ENCODE results near the gene AURKAIP1.
"Not testable (repeated sequence)": the region's sequence is repeated elsewhere in the genome, so short reads cannot be mapped to it uniquely, and the experiment has no call there.

The AURKAIP1 gene

DNA sequence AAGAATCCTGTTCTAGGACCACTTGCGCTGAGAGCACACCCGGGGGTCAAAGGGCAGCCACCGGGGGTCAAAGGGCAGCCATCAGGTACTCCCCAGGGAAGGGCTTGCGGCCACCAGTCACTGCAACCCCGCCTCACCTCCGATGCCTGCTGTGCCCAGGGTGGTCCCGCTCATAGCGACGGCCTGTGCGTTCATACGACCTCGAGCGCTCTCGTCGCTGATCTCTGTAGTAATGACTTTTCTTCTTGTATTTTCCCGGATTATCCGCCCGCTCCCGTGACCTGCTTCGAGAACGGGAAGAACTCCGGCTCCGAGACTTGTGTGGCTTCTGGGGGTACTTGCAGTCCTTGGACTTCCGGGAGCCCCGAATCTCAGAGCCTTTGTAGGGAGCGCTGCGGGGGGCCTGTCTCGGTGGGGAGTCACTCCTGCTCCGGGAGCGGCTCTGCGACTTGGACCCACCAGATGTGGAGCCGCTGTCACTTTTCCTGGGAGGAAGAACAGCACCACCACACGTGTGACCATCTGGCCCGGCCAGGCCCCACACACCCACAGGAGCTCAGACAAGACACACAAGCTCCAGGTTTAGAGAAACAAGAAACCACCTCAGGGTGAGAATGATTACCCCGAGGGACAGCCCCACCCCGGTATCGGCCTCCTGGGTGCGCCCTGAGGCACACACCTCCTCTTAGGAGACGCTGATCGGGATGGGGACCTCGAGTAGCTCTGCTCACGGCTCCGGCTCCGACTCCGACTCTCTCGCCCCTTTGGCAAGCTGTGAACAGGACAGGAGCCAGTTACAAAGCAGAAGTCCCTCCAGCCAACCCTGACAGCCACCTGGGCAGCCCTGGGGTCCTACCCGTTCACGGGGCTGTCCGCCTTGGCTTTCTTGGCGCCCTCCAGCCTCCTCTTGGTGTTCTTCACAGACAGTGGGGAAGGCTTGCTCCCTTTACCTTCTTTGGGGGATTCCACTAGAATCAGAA, 12.4 kb upstream of the AURKAIP1 start:
- no peak for DNase-seq

DNA sequence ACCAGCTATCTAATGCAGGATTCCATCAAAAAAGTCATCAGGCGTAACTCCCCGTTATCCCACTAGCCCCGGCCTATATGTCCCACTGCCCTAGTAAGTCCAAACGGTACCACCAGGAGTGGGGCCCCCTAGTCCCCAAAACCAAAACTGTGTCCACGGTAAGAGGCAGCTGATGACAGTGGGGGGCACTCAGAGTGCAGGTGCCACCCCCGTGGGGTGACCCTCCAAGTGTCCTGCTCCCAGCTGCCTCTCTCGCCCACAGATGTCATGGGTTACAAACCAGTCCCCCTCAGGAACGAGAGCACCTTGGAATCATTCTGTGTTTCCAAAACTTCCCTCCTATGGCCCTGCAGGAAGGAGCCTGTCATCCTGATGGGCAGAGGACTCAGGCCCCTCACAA, 10.9 kb upstream of the AURKAIP1 start:
- no peak for DNase-seq

- not testable (repeated sequence) for DNase-seq
Measured at GRCh38 chr1:1385339-1385738, 10.3 kb upstream of the AURKAIP1 start.

DNA sequence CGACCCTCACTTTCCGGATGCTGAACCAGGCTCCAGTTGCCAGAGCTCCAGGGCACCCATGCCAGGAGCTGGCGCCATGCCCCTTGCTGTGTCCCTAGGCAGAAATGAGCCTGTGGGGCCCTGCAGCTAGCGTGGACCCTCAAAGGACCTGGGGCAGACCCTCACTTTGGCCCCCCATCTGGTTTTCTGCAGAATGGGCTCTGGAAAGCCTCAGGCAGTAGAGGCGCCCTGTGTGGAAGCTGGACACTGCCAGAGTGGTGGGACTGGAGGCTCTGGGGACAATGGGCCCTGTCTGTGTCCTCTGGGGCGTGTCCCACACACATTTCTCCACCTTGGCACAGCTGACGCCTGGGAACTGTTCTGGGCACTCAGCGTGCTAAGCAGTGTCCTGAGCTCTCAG, 6.3 kb upstream of the AURKAIP1 start:
- no peak for DNase-seq

DNA sequence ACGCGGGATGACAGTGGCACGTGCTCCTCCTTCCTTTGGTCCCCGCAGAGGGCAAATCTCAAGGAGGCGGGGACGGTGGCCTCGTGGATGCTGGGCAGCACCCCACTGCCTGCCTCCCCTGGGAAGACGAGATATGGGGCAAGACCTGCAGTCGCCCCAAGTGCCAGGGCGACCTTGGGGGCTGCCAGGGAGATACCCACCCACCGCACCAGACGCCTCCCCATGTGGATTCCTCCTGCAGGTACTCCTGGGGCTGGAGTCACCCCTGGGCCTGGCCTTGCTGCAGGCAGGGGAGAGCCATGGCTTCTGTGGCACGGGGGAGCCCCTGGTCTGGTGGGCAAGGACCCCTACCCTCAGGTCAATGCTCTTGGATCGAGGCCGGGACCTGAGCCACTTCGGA, 5.9 kb upstream of the AURKAIP1 start:
- DNase-seq, result no peak

- DNase-seq, result no peak
Measured at GRCh38 chr1:1377540-1378205, 2.7 kb upstream of the AURKAIP1 start.

DNA sequence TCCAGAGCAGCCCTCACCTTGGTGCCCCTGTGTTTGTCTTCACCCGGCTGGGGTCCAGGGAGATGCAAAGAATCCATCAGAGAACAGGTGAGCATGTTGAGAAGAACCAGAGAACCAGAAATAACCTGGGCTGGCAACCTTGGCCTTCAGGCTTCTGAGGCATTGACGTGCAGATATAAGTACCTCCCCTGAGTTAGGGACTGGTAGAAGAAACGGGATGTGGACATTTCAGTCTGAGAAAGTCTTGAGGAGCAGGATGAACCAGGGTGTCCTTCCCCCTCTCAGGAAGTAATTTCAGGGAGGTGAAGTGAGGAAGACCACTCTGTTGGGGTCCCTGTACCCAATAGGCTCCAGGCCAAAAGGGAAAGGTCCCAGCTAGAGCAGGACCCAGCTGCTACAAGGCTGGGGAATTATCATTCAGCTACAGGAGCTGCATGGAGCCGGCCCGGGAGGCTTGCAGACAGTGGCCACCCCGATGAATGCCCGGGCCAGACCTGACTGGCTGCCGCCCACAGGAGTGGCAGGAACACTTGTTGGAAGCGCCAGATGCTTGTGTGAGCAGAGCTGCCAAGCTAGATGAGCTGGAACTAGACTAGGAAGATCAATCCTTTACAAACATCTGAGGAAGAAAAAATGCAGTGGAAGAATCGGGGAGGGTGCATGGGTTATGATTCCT, 1.7 kb upstream of the AURKAIP1 start:
- no peak for DNase-seq

DNA sequence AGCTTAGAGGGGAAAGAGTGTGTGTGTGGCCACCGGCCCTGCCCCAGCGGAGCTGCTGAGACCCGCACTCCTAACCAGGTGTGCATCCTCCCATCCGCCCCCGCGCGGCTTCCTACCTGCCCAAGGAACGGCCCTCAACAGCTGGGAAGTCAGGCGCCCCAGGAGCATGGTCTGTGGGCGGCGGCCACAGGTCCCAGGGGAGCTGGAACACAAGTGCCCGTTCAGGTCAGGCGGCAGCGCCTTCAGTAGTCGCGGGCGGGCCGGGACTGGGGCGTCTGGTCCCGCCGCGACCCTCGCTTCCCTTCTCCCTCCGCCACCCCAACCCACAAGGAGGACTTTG, 448 bp downstream of the AURKAIP1 start:
- no peak for DNase-seq

DNA sequence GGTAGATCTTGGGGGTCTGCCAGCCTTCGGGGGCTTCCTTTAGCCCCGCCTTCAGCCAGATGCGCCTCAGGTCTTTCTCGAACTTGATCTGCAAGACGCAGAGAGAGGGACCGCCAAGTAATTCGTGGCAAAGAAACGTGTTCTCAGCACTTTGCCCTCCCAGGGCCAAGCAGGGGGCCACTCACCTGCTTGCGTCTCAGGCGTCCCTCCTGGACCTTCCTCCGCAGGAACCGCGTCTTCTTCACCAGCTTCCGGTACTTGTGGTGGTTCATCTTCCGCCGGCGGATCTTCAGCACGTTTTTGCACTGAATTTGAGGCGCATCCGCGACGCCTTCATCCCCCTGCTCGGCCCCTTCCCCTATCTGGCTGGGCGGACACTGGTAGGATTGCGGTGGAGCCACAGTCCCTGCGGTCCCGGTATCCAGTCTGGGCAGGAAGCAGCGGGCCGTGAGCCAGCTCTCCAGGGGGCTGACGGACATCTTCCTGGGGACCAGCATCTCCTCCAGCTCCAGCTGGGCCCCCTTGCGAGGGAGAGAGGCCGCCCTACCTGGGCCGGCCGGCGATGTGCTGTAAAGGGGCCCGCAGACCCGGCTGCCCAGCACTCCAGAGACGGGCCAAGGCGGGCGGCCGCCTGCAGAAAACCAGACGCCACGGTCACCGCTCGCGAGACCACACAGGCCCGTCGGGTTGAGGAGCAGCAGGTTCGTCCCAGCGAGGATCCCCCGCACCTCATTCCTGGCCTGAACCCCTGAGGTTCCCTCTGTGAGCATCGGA, 1.0 kb downstream of the AURKAIP1 start:
- no peak for DNase-seq

- no peak for DNase-seq
Measured at GRCh38 chr1:1373051-1373814, 1.8 kb downstream of the AURKAIP1 start.

- peak in 22 of 58 donors; percentile 8 to 61 (median 39) for DNase-seq
Measured at GRCh38 chr1:1371746-1372711, 3.0 kb downstream of the AURKAIP1 start.

GRCh38 chr1:1371364-1371745, 3.7 kb downstream of the AURKAIP1 start:
- no peak for DNase-seq

- no peak for DNase-seq
Measured at GRCh38 chr1:1370771-1371300, 4.2 kb downstream of the AURKAIP1 start.

- DNase-seq, result not testable (repeated sequence)
Measured at GRCh38 chr1:1370094-1370493, 4.9 kb downstream of the AURKAIP1 start.

DNA sequence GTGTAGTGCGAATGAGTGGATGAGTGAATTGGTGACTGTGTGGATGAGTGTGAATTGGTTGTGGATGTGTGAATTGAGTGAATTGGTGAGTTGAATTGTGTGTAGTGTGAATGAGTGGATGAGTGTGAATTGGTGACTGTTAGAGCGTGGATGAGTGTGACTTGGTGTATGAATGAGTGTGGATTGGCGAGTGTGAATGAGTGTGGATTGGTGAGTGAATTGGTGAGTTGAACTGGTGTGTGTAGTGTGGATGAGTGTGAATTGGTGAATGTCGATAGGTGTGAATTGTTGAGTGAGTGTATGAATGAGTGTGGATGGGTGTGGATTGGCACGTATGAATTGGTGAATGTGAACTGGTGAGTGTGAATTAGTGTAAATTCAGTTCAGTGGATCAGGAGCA, 7.7 kb downstream of the AURKAIP1 start:
- no peak for DNase-seq

GRCh38 chr1:1366699-1367066, 8.3 kb downstream of the AURKAIP1 start:
- no peak for DNase-seq

DNA sequence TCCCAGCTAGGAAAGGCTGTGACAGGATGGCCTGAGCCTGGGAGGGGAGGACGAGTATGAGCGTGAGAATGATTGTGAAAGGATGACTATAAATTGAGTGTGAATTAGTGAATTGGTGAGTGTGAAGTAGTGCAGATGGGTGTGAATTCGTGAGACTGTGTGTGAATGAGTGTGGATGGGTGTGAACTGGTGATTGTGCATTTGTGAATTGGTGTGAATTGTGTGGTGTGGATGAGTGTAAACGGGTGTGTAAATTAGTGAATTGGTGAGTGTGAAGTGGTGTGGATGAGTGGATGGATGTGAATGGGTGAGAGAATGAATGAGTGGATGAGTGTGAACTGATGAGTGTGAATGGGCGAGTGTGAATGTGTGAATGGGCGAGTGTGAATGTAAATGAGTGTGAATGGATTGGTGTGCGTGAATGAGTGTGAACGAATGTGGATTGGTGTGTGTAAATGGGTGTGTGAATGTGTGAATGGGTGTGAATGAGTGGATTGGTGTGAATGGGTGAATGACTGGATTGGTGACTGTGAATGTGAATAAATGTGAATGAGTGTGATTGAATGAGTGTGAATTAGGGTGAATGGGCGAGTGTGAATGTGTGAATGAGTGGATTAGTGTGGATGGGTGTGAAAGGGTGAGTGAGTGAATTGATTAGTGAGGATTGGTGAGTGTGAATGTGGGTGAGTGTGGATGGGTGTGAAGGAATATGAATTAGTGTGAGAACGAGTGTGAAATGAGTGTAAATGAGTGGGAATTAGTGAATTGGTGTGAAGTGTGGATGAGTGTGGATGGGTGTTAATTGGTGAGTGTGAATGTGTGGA, 8.9 kb downstream of the AURKAIP1 start:
- no peak for DNase-seq

DNA sequence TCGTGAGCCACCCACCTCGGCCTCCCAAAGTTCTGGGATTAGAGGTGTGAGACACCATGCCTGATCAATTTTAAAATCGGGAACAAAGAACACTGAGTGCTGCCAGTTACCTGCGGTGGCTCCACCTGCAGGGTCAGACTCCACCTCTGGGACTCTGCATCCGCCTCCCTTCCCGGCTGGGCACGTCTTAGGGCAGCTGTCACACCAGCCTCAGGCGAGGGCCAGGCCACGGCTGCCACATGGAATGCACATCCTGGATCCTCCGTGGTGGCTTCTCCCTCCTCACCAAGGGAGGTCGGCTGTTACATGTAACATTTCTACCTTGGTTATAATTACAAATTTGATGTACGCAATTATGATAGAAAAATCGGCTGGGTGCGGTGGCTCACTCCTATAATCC, 10.7 kb downstream of the AURKAIP1 start:
- DNase-seq, result no peak

Data from anterior cingulate cortex (tissue), 58 donors.